ENCODE measurements around the gene ELK4.

Gene ELK4, protein sequence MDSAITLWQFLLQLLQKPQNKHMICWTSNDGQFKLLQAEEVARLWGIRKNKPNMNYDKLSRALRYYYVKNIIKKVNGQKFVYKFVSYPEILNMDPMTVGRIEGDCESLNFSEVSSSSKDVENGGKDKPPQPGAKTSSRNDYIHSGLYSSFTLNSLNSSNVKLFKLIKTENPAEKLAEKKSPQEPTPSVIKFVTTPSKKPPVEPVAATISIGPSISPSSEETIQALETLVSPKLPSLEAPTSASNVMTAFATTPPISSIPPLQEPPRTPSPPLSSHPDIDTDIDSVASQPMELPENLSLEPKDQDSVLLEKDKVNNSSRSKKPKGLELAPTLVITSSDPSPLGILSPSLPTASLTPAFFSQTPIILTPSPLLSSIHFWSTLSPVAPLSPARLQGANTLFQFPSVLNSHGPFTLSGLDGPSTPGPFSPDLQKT

DNA sequence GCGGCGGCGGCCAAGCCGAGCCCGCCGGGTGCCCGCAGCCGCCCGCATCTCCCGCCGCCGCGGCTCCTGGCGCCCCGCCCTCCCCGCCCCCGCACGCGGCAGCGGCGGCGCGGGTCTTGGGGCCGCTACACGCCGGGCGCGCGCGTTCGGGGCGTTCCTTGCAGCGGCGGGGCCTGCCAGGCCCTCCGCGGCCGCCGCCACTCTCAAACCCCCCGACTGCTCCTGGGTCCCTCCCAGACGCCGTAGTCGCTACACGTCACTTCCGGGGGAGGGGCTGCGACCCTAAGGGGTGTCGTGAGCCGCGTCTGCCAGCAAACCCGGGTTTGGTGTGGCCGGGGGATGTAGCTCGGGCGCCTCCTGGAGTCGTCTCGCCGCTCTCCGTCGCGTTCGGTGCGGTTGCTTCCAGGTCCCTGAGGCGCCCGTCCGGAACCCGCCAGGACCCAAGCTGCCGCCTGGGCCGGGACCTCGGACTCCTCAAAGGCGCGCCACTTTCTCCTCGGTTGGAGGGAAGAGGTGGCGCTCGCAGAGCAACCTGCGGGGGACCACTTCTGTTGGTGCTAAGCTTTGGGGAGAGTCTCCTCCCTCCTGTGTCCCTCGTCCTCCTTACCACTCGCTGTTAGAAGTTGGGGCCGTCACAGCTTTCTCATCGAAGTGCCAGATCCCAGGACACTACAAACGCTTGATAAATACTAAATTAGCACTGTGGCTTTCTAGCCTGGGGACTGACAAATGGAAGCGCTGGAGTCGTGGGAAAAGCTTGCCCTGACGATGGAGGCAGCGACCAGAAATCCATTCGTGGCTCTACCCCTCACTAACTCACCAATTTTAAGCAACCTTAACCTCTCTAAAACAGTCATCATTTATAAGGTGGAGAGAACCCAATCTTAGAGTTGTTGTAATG is at the start of gene ELK4:
ELK4 (minus strand) TSS at position 244 of the 901 bp plus-strand sequence. CDS start 8,129 bp downstream, outside the sequence.
- peak; percentile 99 for DNase-seq (ENCODE audit: low read depth in 2 of 2)

DNA sequence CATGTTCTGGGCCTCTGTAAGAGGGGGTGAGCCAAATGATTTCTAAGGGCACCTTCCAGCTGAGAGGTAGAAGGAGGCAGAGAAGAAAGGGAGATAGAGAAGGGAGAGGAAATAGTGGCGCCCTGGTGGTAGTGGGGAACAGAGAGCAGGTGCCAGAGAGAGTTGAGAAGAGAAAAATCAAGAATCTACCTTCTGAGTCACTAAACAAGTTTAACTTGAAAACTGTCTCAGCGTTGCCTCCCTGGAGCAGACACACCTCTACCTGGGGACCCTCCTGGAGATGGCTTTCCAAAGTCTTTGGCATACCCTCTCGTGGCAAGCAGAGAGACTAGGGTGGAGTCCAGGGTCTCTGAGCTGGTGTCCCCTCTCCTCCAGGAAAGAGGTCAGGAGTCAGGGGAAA is 49.6 kb upstream of the ELK4 start:
- no peak for DNase-seq (ENCODE audit: low read depth in 2 of 2)

DNA sequence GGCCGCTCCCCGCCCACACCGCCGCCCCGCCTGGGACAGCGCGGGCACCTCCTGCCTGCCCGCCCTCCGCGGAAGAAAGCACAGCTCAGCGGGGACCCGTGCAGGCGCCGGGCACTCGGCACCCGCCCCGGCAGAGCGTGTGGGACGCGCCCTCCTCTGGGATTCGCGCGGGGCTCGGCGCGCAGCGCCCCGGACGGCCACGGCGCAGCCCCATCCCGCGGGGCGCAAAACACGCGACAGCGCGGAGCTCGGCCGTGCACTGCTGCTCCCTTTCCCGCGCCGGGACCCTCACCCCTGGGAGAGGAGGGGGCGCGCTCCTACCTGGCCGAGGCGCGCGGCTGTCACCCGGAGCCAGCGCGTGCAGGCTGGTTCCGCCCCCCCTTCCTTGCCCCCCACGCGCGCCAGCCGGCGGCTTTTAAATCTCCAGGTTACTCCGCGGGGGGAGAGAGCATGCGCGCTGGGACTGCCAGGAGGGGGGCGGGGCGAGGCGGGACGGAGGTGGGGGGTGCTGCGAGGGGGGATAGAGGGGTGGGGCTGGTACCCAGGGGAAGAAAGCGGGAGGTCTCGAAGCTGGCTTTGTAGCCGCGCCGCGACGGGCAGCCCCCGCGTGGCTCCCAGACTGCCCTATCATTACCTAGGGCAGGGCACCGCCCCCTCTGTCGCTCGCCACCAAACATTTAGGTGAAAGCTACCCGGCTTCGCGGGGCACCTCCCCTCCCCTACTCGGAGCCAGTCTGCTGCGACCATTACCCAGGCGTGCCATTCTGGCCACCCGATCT is 48.5 kb upstream of the ELK4 start, which contains the start of gene SLC45A3:
SLC45A3 (minus strand) TSS at position 437 of the 779 bp plus-strand sequence. CDS start 15,853 bp downstream, outside the sequence.
- DNase-seq (ENCODE audit: low read depth in 2 of 2): peak; percentile 31 to 33

DNA sequence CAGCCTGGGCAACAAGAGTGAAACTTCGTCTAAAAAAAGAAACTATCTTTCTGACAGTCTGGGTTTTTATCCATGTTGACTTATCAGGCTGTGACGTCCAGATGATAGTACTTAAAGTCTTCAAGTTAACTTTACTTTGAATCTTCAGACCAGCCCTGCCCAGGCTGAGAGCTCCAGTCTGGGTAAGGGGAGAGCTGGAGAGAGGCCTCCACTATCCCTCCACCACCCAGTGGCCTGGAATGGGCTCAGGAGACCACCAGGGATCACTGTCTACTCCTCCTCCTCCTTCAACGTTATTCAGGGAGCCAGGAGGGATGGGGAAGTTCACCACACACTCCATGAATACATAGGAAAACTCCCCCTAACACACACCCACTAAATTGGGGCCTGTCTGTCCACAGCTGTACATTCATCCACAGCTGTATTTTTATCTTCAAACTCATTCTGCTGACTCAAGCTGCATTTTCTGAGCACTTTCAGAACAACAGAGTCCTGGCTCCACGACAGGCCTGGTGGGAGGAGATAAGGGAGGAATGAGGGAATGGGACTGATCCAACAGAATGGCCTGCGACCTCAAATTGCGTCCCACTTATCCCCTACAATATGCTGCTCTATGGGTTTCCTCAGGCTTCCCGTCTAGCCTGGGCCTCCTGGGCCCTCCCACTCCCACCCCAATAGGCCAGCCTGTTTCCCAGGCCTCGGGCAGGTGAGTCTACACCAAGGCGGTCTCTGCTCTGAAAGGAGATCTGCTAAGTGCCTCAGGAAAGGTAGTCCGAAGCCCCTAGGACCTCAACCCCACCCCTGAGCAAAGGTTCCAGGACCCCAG is 46.7 kb upstream of the ELK4 start:
- DNase-seq (ENCODE audit: low read depth in 2 of 2): no peak

DNA sequence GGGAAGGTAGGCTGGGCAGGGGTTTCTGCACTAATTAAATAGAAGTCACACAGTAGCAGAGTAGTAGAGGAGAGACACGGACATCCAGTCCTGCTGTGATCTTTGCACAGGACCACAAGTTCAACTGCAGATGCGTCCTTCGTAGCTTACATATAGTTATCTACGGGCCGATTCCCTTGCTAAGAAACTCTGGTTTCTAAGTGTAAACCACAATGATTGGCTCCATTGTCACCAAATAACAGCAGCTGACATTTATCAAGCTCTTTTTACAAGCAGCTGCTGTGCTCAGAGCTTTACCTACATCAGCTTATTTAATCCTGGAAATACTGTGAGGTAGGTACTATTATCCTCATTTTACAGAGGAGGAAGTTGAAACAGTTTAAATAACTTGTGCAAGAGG is 45.4 kb upstream of the ELK4 start:
- no peak for DNase-seq (ENCODE audit: low read depth in 2 of 2)

DNA sequence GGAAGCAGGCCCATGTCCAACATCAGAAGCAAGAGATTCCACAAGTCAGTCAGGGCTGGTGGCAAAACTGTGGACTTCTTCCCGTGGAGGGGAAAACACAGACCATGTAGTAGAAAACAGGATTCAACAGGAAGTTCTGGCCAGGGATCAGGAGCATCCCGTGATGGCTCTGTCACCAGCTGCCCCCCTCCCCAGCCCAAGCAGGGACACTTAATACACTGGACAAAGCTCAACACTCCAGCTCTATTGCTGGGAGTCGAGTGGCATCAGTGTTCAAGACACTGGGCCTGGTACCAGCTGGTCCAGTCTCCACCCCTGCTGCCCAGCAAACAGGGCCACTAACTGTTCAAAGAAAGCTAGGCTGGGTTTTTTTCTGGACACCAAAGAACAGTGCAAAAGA is 44.8 kb upstream of the ELK4 start:
- DNase-seq (ENCODE audit: low read depth in 2 of 2): no peak

DNA sequence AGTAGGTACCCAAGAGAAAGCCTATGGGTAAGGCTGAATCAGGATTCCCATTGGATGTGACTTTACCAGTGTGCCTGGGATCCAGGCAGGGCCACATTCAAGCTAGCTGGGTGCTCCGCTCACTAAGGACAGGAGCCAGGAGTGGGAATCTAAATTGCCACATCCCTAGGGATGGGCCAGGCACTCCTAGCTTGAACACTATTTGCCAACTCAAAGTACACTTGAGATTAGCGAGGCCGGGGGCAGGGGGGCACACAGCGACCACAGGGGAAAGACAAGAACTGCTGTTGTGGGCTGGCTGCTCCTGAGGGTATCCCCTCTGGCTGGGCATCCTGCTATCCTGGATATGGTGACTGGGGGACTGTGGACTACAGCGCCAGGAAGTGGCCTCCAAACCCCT is 44.2 kb upstream of the ELK4 start:
- DNase-seq (ENCODE audit: low read depth in 2 of 2): no peak

DNA sequence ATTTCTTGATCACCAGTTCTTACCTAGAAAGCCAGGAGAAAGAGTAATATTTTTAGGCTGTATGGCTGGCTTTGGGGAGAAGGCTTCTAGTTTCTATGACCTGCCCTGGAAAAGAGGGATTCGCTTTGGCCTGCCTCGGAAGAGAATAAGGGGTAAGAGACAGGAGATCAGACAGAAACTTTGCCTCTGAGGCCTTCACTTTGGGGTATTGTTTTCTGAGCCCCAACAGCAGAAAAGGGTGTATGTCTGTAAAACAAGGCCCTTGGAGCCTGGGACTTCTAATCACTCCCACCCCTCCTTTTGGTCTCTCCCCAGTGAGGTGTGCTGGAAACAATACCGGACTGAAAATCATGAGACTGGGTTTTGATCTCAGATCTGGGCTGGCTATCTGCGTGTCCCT is 43.4 kb upstream of the ELK4 start:
- no peak for DNase-seq (ENCODE audit: low read depth in 2 of 2)

DNA sequence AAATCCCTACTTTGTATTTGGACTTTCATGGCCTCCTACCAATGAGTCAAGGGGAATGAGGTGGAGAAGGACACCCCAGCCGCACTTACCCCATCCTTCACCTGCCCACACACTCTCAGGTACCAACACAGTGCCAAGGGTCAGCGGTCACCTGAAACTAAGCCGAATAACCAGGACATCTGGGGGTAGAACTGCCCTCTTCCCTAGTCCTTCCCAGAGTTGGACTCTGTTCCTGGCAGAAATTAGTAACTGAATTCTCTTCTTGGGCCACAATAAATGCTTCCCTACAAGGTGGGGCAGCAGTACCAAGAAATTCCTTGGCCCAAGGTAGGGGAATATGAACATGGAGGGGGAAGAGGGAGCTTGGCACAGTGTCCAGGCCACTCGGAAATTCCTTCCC is 41.2 kb upstream of the ELK4 start:
- DNase-seq (ENCODE audit: low read depth in 2 of 2): no peak

DNA sequence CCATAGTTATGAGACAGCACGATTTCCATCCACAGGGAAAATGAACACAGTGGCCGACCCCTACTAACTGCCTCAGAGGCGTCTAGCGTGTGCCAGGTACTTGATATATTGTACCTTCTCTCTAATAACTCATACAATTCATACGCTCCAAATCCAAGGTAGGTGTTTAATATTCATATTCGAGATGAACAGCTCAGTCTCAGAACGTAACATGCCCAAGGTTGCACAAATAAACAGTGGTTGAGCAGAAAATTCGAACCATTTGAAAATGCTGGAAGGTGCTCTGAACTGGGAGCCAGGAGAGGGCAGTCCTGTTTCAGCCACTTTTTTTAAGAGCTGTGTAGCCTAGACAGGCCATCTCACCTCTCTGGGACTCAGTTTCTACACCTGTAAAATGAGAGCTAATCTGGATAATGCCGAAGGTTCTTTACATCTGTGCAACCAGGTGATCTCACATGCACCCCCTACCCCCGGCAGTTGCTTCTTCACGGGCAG is 40.6 kb upstream of the ELK4 start:
- DNase-seq (ENCODE audit: low read depth in 2 of 2): no peak

DNA sequence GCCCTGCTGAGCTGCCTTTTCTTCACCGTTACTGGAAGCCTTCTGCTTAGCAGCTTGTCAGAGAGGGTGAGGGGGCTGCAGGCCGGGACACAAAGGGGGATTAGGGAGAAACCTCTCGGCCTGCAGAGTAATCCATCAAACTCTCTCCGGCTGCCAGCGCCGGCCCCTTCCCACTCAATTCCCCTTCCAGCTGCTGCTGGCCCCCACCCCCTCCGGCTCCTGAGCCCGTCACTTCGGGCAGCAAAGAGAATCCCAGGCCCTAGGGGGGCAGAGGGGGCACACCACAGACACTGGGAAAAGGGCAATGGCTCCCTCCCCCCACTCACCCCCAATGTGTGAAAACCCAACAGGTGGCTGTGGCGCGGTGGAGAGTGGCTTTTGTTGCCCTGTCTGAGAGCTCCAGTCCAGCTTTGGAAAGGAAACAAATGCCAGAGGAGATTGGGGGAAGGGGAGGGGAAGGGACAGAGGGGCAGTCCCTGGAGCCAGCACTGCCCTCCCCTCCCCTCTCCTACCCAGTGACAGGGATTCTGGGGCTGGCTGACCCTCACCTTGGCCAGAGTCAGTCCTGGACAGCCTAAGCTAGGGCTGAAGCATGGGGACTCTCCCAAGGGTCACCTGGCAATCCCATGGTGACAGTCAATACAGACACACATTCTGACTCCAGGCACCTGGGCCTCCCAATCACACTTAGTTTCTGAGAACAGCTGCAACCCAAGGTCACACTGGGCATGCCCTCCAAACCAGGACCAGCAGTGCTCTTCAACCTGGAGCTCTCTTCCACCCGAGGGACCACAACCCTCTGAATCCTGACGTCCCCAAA is 39.0 kb upstream of the ELK4 start:
- no peak for DNase-seq (ENCODE audit: low read depth in 2 of 2)

DNA sequence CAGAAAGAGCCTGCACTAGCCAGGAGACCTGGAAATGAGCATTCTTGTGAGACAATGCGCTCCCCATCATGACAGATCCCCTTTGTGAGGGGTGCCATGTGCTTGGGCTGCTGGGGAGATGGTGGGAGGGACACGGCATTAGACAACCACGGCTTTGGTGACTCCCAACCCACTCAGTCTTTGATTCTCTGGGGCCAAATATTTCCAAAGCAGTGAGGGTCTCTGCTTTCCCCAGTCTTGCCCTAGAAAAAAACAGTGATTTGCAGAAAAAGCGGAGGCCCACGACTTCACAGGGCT is 38.3 kb upstream of the ELK4 start:
- DNase-seq (ENCODE audit: low read depth in 2 of 2): no peak

DNA sequence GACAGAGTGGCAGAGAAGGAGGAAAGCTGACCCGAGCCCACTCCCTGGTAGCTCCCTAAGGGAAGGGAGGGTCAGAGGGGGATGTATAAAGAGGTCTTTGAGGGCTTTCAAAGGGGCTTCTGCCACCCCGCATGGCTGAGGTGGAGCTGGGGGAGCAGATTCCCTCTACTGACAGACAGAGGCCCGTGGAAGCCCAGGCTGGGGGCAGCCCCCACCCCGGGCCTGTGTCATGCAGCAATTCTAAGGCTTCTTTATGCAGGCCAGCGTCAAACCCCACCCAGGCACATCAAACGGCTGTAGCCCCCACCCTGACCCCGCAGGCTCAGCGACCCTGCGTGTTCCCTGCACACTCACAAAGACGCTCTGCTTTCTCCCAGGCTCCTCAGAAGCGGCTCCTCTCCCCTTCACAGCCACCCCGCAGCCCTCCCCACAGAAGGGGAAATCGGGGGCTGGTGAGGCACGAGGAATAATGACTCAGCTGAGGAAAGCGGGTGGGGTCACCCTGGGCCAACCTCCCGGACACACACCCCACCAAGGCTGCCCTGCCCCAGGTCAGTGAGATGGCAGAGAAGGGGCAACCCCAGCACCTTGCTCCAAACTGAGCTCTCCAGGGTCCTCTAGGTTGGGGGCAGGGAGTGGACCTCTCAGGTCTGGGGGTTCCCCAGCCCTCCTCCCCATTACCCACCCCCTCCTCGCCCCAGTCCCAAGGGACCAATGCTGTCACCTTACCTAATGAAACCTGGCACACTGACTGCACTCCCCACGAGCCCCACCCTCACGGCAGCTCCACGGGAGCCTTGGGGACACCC is 37.7 kb upstream of the ELK4 start:
- no peak for DNase-seq (ENCODE audit: low read depth in 2 of 2)

DNA sequence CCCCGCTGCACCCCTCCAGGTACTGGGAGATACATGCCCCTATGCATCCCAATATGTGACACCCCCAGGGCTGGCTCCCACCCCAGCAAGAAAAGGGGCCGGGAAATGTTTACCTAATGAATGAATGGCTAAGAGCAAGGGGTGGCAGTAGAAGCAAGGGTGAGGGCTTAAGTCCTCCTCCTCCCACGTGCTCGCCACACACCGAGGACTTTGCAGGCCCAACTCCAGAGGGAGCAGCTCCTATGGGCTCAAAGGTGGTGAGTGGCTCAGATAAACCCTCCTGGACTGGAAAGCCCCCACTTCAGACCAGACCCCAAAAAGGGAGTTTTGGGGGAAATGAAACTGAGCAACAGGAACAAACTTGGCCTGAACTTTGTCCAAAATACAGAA is 37.1 kb upstream of the ELK4 start:
- DNase-seq (ENCODE audit: low read depth in 2 of 2): no peak

DNA sequence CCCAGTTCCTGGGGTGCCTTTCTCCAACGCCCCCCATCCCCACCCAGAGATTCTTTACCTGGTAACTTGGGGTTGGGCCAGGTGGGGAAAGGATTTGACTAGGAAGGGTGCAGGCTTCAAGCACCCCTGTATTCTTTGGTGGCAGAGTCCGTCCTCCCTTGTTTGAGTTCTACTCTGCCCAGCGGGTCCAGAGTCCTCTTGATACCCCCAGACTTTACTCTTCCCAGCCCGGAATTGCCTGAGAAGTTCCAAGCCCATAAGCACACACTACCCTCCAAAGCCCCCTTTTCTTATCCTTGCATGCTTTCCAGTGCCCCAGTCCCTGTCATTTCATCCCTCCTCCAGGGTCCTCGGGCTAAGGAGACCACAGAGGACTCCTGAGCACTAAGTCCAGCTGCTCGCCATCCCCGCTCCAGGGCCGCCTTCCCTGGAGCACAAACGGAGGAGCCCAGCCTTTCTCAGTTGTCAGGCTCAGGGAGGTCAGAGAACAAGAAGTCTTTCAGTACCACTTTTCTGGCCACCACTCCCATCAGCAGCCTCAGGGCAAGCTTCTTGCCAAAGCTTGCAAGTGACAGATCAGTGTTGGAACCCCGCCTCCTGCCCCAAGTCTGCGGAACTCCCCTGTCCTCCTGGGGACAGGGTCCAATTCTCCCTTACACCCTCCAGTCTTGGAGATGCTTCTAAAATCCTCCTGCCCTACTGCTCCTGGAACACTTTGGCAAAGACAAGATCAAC is 36.3 kb upstream of the ELK4 start:
- no peak for DNase-seq (ENCODE audit: low read depth in 2 of 2)

DNA sequence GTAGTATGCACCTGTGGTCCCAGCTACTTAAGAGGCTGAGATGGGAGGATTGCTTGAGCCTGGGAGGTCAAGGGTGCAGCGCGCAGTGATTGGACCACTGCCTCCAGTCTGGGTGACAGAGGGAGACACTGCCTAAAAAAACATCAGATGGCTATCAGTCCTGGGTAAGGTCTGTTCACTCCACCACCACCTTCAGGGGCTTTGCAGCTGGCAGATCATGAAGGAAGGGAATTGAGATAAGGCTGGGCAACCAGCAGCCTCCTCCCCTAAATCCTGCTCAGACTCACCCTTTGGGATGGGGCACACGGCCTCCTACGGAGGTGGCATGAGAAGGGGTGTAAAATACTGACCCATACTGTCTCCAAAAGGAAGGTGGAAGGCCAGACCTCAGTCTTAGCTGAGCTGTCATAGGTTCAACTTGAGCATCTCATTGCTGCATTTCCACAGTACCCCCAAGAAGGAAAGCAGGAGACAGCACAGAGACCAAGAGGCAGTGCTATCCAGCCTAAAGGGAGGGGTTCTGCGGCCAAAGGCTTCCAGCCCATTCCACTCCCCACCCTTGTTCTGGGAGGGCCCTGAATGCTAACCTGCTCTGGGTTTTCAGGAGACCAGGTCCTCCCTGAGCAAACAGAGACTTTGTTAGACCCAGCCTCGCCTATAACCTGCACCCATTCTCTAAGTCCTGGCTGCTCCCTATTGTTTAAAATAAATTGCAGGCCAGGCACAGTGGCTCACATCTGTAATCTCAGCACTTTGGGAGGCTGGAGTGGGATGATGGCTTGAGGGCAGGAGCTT is 34.8 kb upstream of the ELK4 start:
- DNase-seq (ENCODE audit: low read depth in 2 of 2): no peak

DNA sequence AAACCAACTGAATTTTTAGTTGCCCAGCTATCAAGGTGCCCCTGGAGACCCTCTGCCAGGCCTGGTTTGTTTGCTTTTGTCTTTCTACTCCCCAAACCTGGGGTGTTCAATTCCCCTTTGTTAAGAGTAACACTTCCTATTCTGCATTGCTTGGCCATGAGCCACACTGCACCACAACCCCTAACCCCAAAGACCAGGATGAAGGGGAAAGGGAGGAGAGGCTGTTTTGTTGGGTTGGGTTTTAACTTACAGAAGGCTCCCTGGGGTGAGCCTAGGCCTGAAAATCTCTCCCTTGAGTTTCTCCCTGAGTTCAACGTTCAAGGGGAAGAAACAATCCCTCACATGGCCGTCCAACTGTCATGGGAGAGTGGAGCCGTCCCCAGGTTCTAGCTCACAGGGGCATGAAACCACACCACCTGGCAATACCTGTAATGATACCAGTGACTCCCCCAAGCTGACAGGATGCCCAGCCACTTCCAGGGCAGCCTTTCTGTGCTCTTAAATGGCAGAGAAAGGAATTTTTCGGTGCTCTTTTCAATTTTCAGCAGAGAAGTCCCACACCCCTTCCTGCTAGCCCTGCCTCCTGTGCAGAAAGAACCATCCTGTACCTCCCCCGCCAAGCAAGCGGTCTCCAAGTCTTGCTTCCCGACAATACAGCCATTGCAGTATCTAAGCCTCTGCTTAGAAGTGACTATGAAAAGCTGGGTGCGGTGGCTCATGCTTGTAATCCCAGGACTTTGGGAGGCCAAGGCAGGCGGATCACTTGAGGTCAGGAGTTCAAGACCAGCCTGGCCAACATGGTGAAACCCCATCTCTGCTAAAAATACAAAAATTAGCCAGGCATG is 33.6 kb upstream of the ELK4 start:
- DNase-seq (ENCODE audit: low read depth in 2 of 2): no peak

All from stimulated activated CD4-positive, alpha-beta T cell treated with anti-CD3 and anti-CD28 coated beads, Interleukin-4, amount 100 ng/mL, for 48 hours (primary cell).